HG03558 (cell line): ENCODE measurements around the gene WDR5B.
A peak's percentile ranks its signal among the peaks of the same experiment; 100 is the strongest.

ENCODE experiments used
- ATAC-seq: cut with Tn5 transposase; IDR thresholded peaks from one replicate; pipeline ENCODE4 v1.9.1; 2021; ENCODE audit warnings: moderate number of reproducible peaks; ENCODE audit not compliant: unreplicated experiment; ENCODE audit errors: extremely low read depth

The WDR5B gene

GRCh38 chr3:122410111-122410510 lies 5.8 kb downstream of the WDR5B start:
- ATAC-seq: no peak

- no peak for ATAC-seq
These were observed 6.4 kb downstream of the WDR5B start for GRCh38 chr3:122409446-122409845.

- no peak for ATAC-seq
These were observed 7.9 kb downstream of the WDR5B start for GRCh38 chr3:122407946-122408345.

- no peak for ATAC-seq
These were observed 9.7 kb downstream of the WDR5B start for GRCh38 chr3:122406198-122406597.

GRCh38 chr3:122405015-122405414 lies 10.8 kb downstream of the WDR5B start:
- ATAC-seq: no peak

DNA sequence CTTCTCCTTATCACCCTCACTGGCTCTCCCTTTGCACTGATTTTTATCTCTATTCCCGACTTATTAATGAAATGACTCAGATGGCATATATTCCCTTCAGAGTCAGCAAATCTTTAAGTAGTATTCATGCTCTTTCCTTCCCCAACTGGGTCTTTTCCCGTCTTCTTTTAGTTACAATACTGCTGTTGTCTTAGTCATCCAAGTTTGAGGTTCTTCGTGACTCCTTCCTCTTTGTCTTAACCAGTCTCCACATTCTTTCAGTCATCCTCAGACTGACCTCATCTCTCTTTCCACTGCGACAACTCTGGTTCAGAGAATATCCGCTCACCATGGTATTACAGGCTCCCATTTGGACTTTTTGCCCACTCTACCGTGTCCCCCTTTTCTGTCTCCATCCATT lies 12.4 kb downstream of the WDR5B start:
- ATAC-seq: no peak

GRCh38 chr3:122398920-122399319 lies 16.9 kb downstream of the WDR5B start:
- ATAC-seq: no peak

DNA sequence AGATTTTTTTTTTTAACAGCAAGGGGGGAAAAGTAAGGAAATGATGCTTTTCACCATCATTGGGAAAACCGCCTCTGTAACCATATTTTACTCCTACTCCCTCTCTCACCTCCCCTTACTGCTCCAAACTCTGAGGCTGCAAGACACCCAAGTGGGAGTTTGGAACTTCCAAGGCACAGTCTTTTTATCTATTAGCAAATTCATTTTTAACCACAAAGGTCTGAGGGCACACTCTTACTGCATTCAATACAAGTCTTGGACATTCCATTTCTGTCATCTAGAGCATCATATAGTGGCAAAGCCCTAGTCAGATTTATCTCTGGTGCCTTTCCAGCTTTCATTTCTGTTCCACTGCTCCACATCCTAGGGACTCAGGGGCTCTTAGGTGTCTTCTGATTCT lies 18.7 kb downstream of the WDR5B start:
- ATAC-seq: no peak

DNA sequence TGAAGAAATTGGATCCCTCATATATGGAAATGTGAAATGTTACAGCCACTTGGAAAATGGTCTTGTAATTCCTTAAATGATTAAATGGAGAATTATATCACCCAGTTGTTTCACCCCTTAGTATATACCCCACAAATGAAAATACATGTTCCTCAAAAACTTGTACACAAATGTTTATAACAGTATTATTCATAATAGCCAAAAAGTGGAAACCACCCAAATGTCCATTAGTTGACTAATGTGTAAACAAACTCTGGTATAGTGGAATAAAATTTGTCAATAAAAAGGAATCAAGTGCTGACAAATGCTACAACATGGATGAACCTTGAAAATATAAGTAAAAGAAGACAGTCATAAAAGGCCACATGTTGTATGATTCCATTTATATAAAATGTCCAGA lies 19.4 kb downstream of the WDR5B start:
- no peak for ATAC-seq

DNA sequence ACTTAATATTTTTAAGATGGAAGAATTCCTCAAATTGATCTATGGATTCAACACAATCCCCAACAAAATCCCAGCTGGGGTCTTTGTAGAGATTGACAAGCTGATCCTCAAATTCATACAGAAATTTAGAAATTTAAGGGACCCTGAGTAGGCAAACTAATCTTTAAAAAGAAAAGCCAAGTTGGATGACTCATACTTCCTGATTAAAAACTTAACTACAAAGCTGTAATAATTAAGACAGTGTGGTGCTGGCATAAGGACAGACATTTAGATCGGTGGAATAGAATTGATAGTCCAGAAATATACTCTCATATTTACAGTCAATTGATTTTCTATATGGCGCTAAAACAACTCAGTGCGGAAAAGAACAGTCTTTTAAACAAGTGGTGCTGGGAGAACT lies 20.3 kb downstream of the WDR5B start:
- no peak for ATAC-seq

GRCh38 chr3:122394173-122394572 lies 21.7 kb downstream of the WDR5B start:
- no peak for ATAC-seq

DNA sequence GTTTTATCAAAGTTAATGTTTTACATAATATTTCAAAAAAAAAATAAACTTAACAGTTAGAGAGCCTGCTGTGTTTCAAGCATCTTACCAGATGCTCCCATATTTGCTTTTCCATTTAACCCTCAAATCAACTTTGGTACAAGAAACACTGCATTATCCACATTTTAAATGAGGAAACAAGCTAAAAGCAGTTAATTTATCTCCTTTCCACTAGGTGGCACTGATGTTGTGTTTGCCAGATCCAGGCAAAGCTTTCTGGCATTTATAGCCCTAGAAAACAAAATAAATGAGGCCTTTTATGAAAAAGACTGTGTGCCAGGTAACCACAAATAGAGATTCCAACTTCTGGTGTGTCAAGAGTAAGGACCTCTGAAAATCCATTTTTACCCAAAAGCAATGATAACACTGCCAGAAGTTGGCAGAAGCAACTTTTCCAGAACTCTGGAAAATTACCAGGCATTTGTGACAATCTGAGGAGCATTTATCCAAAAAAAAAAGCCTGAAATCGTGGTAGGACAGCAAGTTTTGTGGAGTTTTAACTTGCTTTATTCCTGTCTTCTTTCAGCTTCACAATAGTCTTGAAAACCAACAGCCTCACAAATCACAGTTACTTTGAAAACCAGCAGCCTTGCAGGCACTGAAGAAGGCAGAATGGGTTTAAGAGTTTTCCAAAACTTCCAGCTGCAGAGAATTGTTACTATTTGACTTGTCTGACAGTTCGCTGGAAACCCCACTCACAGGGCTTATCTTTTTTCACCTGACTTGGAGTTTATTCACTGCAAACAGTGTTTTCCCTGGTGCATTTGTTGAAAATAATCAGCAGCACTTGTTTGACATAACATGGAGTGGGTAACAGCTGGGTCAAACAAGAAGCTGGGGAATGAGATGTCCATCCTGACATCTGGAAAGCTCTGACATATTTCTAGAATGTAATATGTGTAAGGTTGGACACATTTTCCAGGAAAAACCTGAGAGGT lies 22.7 kb downstream of the WDR5B start:
- no peak for ATAC-seq

DNA sequence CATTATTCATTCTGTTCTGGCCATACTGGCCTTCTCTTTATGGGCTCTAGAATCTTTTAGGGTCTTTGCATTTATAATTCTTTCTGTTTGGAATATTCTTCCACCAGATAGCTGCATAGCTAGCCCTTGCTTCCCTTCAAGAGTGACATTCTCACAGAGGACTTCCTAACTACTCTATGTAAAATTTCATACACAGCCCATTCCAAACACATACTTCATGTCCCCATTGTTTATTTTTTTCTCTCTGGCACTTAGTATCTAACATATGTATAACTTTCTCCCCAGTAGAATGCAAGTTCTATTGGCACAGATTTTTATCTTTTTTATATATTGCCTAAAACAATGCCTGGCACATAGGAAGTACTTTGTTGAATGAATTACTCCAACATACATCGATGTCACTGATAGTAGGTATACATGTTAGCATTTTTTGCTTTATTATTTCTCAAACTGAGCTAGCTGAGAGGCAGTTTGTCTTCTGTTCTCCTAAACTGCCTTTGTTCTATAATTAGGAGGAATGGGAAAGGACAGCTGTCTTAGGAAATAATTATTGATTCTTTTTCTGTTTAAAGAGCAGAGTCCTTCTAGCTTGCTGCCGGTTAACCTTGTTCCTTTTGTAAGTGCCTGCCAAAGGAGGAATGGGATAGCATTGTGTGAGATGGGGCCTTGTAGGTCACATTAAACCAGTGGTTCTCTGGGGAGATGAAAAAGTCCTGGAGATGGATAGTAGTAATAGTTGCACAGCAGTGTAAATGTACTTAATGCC lies 24.0 kb downstream of the WDR5B start:
- ATAC-seq: no peak

DNA sequence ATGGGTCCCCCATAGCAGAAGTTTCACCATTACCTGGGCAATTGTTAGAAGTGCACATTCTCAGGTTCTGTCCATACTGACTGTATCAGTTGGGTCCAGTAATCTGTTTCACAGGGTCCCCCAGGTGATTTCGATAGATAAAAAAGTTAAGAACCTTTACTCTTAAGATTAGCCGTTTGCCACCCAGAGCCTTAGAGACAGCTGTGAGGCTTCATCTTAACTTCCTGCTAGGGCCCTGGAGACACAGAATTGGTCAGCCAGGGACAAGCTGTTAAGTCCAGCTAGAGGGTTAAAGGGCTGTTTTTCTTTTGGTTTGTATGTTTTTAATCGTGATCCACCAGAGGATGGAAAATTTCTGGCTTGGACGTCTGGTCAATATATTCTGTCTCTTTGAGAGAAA lies 25.2 kb downstream of the WDR5B start:
- no peak for ATAC-seq

DNA sequence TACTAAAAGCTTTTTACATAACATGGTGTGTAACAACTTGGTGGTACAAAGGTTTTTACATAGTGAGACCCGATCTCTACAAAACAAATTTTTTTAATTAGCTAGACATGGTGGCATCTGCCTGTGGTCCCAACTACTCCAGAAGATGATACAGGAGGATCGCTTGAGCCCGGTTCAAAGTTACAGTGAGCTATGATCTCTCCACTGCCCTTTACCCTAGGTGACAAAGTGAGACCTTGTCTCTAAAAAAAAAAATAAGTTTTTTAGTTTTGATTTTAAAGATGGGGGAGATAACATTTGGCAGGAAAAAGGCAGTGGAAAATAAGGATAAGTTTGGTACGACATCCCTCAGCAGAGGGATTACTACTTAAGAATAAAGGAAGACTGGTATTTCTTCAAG lies 26.0 kb downstream of the WDR5B start:
- no peak for ATAC-seq

DNA sequence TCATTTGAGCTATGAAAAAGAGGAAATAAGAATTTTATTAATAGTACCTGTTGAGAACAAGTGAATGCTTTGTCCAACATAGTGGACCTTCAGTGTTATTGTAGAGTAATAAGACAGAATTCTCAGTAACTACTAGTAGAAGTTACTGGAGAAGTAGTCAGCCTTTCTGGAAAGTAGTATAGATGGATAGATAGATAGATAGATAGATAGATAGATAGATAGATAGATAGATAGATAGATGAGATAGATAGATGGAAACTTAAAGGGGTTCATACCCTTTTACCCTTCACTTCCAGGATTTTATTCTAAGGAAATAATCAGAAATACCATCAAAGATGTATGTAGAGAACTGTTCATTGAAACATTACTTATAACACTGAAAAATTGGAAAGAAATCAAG lies 26.7 kb downstream of the WDR5B start:
- no peak for ATAC-seq

- no peak for ATAC-seq
These were observed 28.2 kb downstream of the WDR5B start for GRCh38 chr3:122387709-122388108.

GRCh38 chr3:122383771-122384697 lies 31.8 kb downstream of the WDR5B start, which contains the start of gene FAM162A:
Gene FAM162A (plus strand): TSS chr3:122384182. CDS start chr3:122384266, 84 bp downstream.
- peak; percentile 80 for ATAC-seq

GRCh38 chr3:122382888-122383666 lies 32.8 kb downstream of the WDR5B start, which contains the start of gene MIX23:
Gene MIX23 (minus strand): TSS chr3:122383231. CDS start chr3:122383224, 7 bp downstream.
- ATAC-seq: no peak
